Measurements from ENCODE around the gene KRTAP22-1.

The KRTAP22-1 gene

GRCh38 chr21:30625449-30626165, 24.7 kb downstream of the KRTAP22-1 start:
- no peak for DNase-seq (ENCODE audit: low read depth in 2 of 2)

- no peak for DNase-seq (ENCODE audit: low read depth in 2 of 2)
These were observed 27.2 kb downstream of the KRTAP22-1 start for GRCh38 chr21:30628109-30628508.

- DNase-seq (ENCODE audit: low read depth in 2 of 2): no peak
These were observed 28.3 kb downstream of the KRTAP22-1 start for GRCh38 chr21:30629200-30629599.

GRCh38 chr21:30634906-30635305, 34.0 kb downstream of the KRTAP22-1 start, which contains the start of gene KRTAP20-2:
KRTAP20-2 (plus strand) TSS chr21:30635206; CDS start chr21:30635264, 58 bp downstream.
- no peak for DNase-seq (ENCODE audit: low read depth in 2 of 2)

GRCh38 chr21:30638686-30639085, 37.8 kb downstream of the KRTAP22-1 start:
- no peak for DNase-seq (ENCODE audit: low read depth in 2 of 2)

- no peak for DNase-seq (ENCODE audit: low read depth in 2 of 2)
These were observed 41.7 kb downstream of the KRTAP22-1 start, which contains the start of gene KRTAP20-3 for GRCh38 chr21:30642564-30642963. KRTAP20-3 (plus strand) TSS chr21:30642864.

- DNase-seq (ENCODE audit: low read depth in 2 of 2): no peak
These were observed 46.1 kb downstream of the KRTAP22-1 start for GRCh38 chr21:30646904-30647414.

Data from fibroblast of skin of left quadriceps (primary cell).